ENCODE data around the gene CACNA1I.

Gene CACNA1I

DNA sequence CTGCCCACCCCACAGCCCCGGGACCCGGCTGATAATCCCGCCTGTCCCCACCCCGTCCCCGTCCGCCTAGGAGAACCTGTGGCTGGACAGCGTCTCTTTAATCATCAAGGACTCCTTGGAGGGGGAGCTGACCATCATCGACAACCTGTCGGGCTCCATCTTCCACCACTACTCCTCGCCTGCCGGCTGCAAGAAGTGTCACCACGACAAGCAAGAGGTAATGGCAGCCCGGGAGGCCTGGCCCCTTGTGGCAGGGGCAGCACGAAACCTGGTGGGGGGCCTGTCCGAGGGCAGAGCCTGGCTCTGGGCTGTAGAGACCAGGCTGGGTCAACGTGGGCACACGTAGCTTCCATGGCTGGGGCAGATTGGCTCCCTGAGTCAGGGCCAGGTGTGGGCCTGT lies 109.1 kb downstream of the CACNA1I start:
- H3K4me3 ChIP-seq (ENCODE audit: low read depth, low read length), result no peak overlapping the region
- in situ Hi-C loops (cut with HindIII; ENCODE audit: low sequenced_read_pairs), result no loop called here
- no peak for DNase-seq (ENCODE audit: low read depth)
- TF ChIP-seq, protein P1, sequence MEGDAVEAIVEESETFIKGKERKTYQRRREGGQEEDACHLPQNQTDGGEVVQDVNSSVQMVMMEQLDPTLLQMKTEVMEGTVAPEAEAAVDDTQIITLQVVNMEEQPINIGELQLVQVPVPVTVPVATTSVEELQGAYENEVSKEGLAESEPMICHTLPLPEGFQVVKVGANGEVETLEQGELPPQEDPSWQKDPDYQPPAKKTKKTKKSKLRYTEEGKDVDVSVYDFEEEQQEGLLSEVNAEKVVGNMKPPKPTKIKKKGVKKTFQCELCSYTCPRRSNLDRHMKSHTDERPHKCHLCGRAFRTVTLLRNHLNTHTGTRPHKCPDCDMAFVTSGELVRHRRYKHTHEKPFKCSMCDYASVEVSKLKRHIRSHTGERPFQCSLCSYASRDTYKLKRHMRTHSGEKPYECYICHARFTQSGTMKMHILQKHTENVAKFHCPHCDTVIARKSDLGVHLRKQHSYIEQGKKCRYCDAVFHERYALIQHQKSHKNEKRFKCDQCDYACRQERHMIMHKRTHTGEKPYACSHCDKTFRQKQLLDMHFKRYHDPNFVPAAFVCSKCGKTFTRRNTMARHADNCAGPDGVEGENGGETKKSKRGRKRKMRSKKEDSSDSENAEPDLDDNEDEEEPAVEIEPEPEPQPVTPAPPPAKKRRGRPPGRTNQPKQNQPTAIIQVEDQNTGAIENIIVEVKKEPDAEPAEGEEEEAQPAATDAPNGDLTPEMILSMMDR (IDR thresholded peaks at IDR 0.05; ENCODE audit: low read depth, low read length, missing control alignments), result no peak

DNA sequence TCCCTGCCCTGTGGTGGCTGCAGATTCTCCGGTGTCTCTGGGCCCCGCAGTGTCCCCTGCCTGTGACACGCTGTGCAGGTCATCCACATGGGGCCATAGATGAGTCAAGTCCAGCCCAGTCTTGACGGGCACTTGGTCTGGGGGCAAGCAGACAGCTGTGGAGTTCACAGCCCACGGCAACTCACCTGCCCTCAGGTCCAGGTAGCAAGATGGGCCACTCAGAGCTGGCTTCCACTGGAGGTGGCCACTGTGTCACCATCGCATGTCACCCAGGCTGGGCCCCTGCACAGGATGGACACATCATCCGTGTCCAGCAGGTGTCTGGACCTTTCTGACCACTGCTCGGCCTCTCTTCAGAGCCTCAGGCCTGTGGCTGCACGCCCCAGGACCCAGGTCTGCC lies 109.9 kb downstream of the CACNA1I start:
- in situ Hi-C loops (cut with HindIII; ENCODE audit: low sequenced_read_pairs), result no loop called here
- TF ChIP-seq, protein P1 (IDR thresholded peaks at IDR 0.05; ENCODE audit: low read depth, low read length, missing control alignments), result no peak
- no peak for DNase-seq (ENCODE audit: low read depth)
- no peak overlapping the region for H3K4me3 ChIP-seq (ENCODE audit: low read depth, low read length)

DNA sequence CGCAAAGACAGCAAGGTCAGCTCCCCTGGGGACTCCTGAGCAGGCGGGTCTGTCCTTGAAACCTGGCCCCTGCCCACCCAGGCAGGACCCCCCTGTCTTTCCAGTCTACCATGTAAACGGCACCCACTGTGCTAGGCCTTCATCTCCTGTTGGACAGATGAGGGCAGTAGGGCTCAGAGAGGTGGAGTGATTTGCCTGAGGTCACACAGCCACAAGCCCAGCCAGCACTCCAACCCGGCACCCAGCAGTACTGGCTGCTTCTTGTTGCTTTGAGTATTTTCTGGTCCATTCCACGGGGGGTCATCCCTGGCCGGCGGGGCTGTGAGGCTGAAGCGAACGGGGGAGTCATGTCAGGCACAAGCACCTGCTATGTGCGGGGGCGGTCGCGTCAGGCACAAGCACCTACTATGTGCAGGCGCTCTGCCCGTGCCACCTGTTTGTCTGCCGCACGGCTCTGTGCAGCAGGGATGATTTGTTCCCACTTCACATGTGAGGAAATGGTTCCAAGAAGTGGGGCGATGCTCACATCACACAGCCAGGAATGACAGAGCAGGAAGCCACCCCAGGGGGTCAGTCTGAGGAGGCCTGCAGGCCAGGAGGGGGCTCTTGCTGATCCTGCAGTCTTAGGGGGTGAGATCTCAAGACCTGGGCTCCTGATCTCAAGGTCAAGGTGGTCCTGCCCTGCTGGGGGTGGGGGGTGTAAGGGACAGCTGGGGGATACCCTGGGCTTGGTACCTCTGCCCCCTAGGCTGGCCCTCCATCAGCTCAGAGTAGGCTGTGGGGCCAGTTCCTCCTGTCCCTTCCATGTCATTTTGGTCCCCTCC lies 110.7 kb downstream of the CACNA1I start:
- TF ChIP-seq, protein P1 (IDR thresholded peaks at IDR 0.05; ENCODE audit: low read depth, low read length, missing control alignments), result no peak
- DNase-seq (ENCODE audit: low read depth), result no peak
- in situ Hi-C loops (cut with HindIII; ENCODE audit: low sequenced_read_pairs), result no loop called here
- no peak overlapping the region for H3K4me3 ChIP-seq (ENCODE audit: low read depth, low read length)

DNA sequence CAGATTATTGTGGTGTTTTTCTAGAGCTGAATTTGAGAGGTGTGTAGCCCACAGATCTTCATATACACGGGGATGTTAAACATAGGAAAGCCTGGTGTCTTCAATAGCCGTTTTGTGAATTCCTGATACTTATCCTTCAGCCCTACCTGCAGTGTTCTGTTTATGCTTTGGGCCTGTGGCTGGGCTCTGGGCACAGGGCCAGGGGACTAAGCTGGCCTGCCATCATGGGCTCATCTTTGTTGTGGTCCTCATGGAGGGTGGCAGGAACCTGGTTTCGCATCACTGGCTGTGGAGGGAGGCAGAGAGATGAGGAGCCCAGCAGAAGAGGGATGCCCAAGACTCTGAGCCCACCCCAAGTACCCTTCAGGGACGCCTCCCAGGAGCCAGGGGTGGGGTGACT lies 112.4 kb downstream of the CACNA1I start:
- H3K4me3 ChIP-seq (ENCODE audit: low read depth, low read length), result no peak overlapping the region
- in situ Hi-C loops (cut with HindIII; ENCODE audit: low sequenced_read_pairs), result no loop called here
- DNase-seq (ENCODE audit: low read depth), result no peak
- TF ChIP-seq, protein P1 (IDR thresholded peaks at IDR 0.05; ENCODE audit: low read depth, low read length, missing control alignments), result no peak

DNA sequence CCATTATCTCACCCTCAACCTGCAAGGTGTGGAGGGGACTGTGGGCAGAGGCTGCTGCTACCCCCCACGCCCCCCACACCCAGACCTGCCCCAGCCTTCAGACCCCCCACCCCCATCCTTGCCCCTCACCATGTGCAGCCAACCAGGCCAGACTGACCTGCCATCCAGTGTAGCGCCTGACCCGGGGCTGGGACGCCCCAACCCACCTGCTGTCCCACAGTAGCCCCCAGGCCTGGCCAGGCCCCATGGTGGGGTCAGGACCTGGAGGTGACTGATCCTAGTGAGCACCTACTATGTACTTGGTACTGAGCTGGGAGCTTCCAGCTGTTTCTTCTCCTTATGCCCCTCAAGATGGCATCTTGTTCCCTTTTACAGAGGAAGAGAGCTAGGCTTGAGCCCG lies 113.1 kb downstream of the CACNA1I start:
- TF ChIP-seq, protein P1 (IDR thresholded peaks at IDR 0.05; ENCODE audit: low read depth, low read length, missing control alignments), result no peak
- in situ Hi-C loops (cut with HindIII; ENCODE audit: low sequenced_read_pairs), result no loop called here
- H3K4me3 ChIP-seq (ENCODE audit: low read depth, low read length), result no peak overlapping the region
- DNase-seq (ENCODE audit: low read depth), result no peak

DNA sequence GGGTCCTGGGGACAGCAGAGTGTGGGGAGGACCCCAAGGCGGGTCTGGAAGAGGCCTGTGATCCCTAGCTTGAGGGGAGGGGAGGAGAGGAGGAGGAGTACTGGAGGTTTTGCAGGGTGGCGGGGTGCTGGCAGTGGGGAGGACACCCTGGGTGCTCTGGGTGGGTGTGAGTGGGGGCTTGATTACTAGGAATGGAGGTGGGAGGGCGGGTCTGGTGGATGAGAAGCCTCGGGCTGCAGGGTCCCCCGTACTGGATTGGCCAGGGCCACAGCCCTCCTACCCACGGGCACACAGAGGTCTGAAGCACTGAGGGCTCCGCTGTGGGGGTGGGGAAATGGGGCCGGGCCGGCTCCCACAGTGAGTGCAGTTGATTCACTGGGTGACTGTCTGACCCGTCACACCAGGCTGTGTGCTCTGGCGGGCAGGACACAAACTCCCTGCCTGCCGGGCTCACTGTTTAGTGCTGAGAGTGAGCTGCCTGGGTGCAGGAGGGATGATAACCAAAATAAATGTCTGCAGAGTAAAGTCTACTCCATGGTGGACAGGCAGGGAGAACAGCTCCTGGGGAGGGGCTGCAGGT lies 114.2 kb downstream of the CACNA1I start:
- TF ChIP-seq, protein P1 (IDR thresholded peaks at IDR 0.05; ENCODE audit: low read depth, low read length, missing control alignments), result no peak

More for the DNA sequence above, 114.2 kb downstream of the CACNA1I start:
- in situ Hi-C loops (cut with HindIII; ENCODE audit: low sequenced_read_pairs), result no loop called here
- H3K4me3 ChIP-seq (ENCODE audit: low read depth, low read length), result no peak overlapping the region
- DNase-seq (ENCODE audit: low read depth), result no peak

Measured in astrocyte of the cerebellum (primary cell).